Measurements from ENCODE around the gene DOHH.

Gene DOHH, protein sequence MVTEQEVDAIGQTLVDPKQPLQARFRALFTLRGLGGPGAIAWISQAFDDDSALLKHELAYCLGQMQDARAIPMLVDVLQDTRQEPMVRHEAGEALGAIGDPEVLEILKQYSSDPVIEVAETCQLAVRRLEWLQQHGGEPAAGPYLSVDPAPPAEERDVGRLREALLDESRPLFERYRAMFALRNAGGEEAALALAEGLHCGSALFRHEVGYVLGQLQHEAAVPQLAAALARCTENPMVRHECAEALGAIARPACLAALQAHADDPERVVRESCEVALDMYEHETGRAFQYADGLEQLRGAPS

DNA sequence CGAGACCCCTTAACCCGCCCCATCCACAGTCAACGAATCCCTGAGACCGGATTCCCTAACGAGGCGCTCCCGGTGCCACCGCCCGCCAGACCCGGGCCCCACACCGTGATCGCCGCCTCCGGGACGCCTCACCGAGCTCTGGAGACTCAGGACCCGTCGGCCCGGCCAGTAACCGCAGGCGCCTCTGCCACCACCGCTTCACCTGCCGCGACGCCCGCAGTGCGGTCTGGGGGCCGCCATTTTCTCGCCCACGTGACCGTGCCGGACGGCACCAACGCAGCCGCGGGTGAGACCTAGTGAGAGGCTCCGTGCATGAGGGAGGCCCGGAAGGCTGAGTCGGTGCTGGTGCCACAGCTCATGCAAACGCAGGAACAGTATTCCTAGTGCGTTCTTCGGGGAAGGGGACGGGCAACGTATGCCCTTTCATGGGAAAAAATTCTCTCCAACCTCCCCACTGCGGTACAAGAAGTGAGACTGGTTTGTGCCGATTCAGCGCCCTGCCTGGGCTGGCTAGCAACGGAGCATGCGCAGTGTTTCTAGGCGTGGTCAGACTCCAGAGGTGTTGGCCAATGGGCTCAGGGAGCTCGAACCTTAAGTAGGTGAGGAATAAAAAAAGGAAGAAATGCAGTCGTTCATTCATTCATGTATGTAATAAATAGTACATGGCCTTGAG lies at the start of gene DOHH:
Gene DOHH, minus strand, starts transcription at position 246 of the 673 bp plus-strand sequence. CDS start 3,860 bp downstream, outside the sequence.
- Histone ChIP-seq H3K4me2 (peak within 1 kb of the TSS; percentile 95), H3K36me3 (peaks cover 28% of the 10 kb centered on the region), H3K4me3 (peak within 1 kb of the TSS; percentile 98), H3K4me1 (peaks cover 29% of the 10 kb centered on the region), H3K9ac (peak within 1 kb of the TSS; percentile 100), H4K20me1 (peaks cover 15% of the 10 kb centered on the region), H3K9me3 (no peaks in the 10 kb centered on the region), H3K27ac (peak within 1 kb of the TSS; percentile 100), H3K27me3 (no peaks in the 10 kb centered on the region)
- no peak for TF ChIP-seq Cebpa-rat (IDR thresholded peaks at IDR 0.05)

DNA sequence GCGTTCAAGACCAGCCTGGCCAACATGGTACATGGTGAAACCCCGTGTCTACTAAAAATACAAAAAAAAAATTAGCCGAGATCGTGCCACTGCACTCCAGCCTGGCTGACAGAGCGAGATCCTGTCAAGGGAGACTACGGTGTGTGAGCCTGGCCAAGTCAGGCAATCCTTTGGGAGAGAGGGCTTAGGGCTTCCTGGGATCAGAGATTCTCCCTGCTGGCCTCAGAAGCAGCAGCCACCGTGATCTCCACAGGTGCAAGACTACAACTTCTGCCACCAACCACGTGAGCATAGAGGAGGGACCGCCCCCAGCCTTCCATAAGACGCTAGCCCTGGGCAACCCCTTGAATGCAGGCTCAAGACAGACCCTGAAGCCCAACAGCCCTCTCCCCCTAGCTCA lies 49.3 kb upstream of the DOHH start:
- H4K20me1 ChIP-seq, result peaks cover 90% of the 10 kb centered on the region
- no peak for TF ChIP-seq Cebpa-rat (IDR thresholded peaks at IDR 0.05)
- no peak overlapping the region for H3K9ac ChIP-seq
- H3K4me1 ChIP-seq, result peaks cover 38% of the 10 kb centered on the region
- H3K27ac ChIP-seq, result no peak overlapping the region
- H3K36me3 ChIP-seq, result peaks cover 61% of the 10 kb centered on the region
- H3K4me3 ChIP-seq, result no peak overlapping the region
- no peaks in the 10 kb centered on the region for H3K27me3 ChIP-seq
- H3K9me3 ChIP-seq, result no peaks in the 10 kb centered on the region
- no peak overlapping the region for H3K4me2 ChIP-seq

DNA sequence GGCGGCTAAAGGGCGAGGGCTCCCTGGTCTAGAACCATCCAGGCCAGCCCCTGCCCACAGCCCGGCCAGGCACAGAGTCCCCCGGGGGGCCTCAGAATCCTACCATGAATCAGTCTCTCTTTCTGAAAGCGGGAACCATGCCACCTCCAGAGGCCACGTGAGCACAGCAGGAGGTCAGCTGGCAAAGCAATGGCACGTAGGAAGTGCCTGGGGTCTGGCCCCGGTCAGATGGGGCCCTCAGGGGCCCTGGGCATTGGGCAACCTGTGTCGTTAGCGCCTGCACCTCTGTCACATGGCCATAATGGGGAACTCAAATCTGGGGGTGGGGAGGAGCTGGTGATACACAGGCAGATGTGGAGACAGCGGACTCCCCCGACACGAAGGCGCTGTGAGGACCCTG lies 48.1 kb upstream of the DOHH start:
- no peak overlapping the region for H3K9ac ChIP-seq
- no peak overlapping the region for H3K27ac ChIP-seq
- TF ChIP-seq Cebpa-rat (IDR thresholded peaks at IDR 0.05), result no peak
- H3K4me1 ChIP-seq, result peaks cover 26% of the 10 kb centered on the region
- no peaks in the 10 kb centered on the region for H3K9me3 ChIP-seq
- peaks cover 91% of the 10 kb centered on the region for H4K20me1 ChIP-seq
- H3K4me3 ChIP-seq, result no peak overlapping the region
- H3K4me2 ChIP-seq, result no peak overlapping the region
- H3K36me3 ChIP-seq, result peaks cover 71% of the 10 kb centered on the region
- H3K27me3 ChIP-seq, result no peaks in the 10 kb centered on the region

DNA sequence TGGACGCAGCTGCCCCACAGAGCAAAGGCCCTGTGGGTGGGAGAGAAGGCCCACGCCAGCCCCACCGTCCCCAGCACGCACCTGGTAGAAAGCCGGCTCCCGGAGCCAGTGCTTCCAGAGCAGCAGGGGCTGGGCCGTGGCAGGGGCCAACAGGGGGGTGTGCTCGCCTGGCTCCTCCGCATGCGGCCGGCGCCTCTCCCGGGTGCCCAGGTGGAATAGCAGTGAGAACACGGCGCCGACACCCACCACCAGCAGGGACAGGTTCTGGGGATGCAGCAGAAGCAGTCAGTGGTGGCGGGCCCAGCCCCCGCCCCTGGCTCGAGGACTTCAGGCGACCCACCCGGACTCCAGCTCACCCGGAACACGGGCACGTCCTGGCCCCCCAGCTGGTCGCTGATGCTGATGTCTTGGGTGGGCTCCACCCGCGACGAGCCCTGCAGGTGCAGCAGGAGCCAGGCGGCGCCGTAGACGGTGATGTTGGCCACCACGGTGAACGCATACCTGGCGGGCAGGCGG lies 47.4 kb upstream of the DOHH start:
- Histone ChIP-seq H3K4me3 (no peak overlapping the region), H3K27ac (no peak overlapping the region), H3K9ac (no peak overlapping the region), H3K4me1 (peaks cover 19% of the 10 kb centered on the region), H3K4me2 (no peak overlapping the region), H3K36me3 (peaks cover 76% of the 10 kb centered on the region), H3K9me3 (no peaks in the 10 kb centered on the region), H4K20me1 (peaks cover 91% of the 10 kb centered on the region), H3K27me3 (no peaks in the 10 kb centered on the region)
- TF ChIP-seq Cebpa-rat (IDR thresholded peaks at IDR 0.05), result no peak

DNA sequence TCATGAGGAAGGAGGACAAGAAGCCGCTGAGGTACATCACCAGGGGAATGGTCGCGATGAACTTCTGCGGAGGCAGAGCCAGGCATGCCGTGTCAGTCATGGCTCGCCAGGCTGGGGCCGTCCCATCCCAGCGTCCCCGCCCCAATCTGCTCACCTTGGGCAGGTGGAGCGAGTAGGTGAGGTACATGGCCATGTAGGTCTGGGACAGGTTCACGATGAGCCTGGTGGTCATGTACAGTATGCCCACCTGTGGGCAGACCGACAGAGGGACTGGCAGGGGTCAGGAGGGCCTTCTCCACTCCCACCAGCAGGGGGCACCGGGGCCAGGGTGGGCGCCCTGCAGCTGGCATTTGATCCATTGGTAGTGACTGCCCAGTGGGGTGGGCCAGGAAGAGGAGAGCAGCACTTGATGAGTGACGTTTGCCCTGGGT lies 46.8 kb upstream of the DOHH start:
- Histone ChIP-seq H3K4me3 (no peak overlapping the region), H3K27me3 (no peaks in the 10 kb centered on the region), H4K20me1 (peaks cover 91% of the 10 kb centered on the region), H3K9ac (no peak overlapping the region), H3K9me3 (no peaks in the 10 kb centered on the region), H3K36me3 (peaks cover 81% of the 10 kb centered on the region), H3K4me2 (no peak overlapping the region), H3K27ac (no peak overlapping the region), H3K4me1 (peaks cover 13% of the 10 kb centered on the region)
- TF ChIP-seq Cebpa-rat (IDR thresholded peaks at IDR 0.05), result no peak

DNA sequence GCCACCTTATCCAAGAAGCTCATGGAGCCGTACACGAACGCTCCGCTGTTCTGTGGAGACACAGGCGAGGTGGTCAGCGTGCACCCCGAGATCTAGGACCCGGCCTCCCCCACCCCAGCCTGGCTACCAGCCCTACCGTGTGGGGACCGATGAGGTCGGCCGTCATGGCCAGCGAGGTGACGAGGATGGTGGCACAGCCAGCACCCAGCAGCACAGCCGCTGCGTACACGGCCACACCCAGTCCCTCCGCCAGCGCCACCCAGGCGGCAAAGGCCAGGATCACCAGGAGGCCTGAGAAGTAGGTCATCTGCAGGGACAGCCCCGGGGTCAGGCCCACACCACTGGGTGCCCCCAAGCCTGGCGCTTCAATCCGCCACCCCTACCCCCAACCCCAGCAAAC lies 45.6 kb upstream of the DOHH start:
- Histone ChIP-seq H3K4me1 (peaks cover 1% of the 10 kb centered on the region; the same call in 1 of the 2 replicates), H4K20me1 (peaks cover 88% of the 10 kb centered on the region), H3K27ac (no peak overlapping the region), H3K4me3 (no peak overlapping the region), H3K4me2 (no peak overlapping the region), H3K36me3 (peaks cover 80% of the 10 kb centered on the region), H3K27me3 (no peaks in the 10 kb centered on the region), H3K9me3 (no peaks in the 10 kb centered on the region), H3K9ac (no peak overlapping the region)
- TF ChIP-seq Cebpa-rat (IDR thresholded peaks at IDR 0.05), result no peak

DNA sequence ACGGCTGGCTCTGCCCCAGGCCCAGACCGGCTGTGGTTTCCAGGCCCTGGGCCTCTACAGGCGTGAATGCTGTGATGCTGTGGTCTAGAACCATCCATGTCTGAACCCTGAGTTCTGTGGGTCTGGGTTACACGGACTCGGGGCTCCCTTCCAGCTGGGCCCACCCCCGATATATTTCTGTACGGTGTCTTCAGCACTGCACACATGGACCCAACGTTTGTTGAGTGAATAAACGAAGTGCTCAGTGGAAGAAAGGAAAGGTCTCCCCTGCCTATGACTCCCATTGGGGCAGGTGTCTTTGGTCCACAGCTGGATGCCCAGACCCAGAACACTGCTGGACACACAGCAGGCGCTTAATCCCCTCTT lies 45.2 kb upstream of the DOHH start:
- Histone ChIP-seq H3K36me3 (peaks cover 75% of the 10 kb centered on the region), H3K27me3 (no peaks in the 10 kb centered on the region), H4K20me1 (peaks cover 84% of the 10 kb centered on the region), H3K27ac (no peak overlapping the region), H3K4me3 (no peak overlapping the region), H3K4me2 (no peak overlapping the region), H3K9me3 (no peaks in the 10 kb centered on the region), H3K4me1 (no peaks in the 10 kb centered on the region), H3K9ac (no peak overlapping the region)
- no peak for TF ChIP-seq Cebpa-rat (IDR thresholded peaks at IDR 0.05)

DNA sequence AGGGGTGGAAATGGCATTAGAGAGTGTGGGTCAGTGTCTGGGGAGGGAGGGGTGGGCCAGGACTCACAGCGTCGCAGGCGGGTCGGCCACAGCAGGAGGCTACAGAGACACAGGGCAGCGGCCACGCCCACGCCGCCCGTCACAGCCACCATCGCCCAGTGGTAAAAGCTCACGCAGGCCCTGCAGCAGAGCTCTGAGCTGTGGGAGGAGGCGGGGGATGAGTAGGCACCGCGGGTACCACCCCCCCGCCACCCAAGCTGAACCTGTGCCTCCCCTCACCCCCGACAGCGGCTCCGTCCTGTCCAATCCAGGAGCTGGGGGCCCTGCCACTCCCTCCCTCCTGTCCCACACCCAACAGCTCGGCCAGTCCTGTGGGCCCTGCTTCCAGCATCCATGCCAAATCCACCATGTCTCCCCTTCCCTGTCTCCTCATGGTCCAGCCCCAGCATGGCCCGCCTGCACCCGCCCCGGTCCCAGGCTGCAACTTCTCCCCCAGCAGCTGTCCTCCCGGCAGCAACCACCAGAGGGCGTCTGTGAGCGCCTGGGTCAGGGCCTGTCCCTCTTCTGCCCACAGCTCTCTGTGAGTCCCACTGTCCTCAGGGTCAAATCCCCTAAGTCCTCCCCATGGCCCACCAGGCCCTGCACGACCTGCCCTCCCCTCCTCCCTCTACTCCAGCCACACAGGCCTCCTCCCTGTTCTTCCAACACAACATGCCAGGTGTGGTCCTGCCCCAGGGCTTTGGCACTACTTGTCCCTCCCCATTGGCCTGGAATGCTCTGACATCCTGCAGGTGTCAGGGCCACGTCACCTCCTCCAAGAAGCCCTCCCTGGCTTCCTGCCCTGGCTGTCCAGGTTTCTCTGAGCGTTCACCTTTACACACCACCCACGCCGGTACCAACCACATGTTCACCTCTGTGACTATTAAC lies 44.5 kb upstream of the DOHH start:
- no peak for TF ChIP-seq Cebpa-rat (IDR thresholded peaks at IDR 0.05)
- Histone ChIP-seq H3K9ac (no peak overlapping the region), H3K4me3 (no peak overlapping the region), H3K9me3 (no peaks in the 10 kb centered on the region), H3K27ac (no peak overlapping the region), H3K4me1 (no peaks in the 10 kb centered on the region), H3K27me3 (no peaks in the 10 kb centered on the region), H3K4me2 (no peak overlapping the region), H3K36me3 (peaks cover 72% of the 10 kb centered on the region), H4K20me1 (peaks cover 80% of the 10 kb centered on the region)

DNA sequence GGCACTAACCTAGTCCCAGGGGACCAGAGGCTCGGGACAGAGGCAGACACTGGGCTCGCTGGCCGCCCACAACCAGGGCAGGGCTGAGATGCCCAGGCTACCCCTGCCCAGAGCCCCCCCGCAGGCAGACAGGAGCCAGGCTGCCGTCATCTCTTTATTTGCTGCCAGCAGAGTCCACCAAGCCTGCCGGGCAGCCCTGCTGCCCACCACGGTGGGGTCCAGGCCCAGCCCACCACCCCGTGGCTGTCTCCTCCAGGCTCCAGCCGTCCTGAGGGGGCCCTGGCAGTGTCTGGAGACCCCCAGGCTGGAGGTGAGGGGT lies 43.5 kb upstream of the DOHH start:
- no peak overlapping the region for H3K27ac ChIP-seq
- H3K4me1 ChIP-seq, result no peaks in the 10 kb centered on the region
- no peak overlapping the region for H3K9ac ChIP-seq
- H3K9me3 ChIP-seq, result no peaks in the 10 kb centered on the region
- H3K27me3 ChIP-seq, result no peaks in the 10 kb centered on the region
- H3K36me3 ChIP-seq, result peaks cover 71% of the 10 kb centered on the region
- no peak overlapping the region for H3K4me2 ChIP-seq
- H4K20me1 ChIP-seq, result peaks cover 70% of the 10 kb centered on the region
- no peak for TF ChIP-seq Cebpa-rat (IDR thresholded peaks at IDR 0.05)
- no peak overlapping the region for H3K4me3 ChIP-seq
